Measurements from ENCODE around the gene RSPH1. TPM values are rescaled to one million over a fixed set of nuclear protein-coding genes. Genes with fewer than 3 reads are reported as not detected.

Gene RSPH1
- total RNA-seq, 1 experiment from 2014 or later, result 0.12 TPM

DNA sequence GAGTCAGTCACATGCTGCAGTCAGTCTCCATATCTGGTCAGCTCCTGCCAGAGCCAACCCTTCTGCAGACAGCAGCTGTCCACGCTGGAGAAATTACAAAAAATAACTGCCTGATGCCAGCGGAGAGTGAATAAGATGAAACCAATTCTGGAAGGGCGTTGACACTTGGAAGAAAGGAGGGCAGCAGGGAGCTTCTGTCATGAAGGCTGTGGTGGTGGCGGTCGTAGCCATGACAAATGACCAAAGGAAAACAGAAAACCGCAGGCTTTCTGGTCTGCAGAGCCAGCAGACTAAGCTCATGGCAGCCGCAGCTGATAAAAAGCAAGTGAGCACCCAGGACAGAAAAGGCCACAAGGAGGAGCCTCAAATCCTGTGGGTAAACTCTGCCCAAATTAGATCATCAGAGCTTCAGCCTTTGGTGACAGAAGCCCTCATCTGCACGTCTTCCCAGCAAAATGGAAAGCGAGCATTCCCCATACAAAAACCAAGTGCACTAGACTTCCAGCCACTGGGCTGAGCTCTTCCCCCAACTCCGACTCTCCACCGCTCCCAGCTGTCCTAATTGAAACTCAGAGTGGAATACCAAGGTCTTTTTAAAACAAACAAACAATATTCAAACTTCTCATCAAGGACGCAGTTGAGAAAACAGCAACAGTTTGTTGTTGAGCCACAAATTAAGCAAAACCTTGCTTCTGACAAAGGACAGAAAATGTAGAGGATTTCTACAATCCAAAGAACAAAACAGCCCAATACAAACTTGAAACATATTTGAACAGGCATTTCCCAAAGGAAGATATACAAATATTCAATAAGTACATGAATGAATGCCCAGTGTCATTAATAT, 28.7 kb downstream of the RSPH1 start:
- peak; percentile 74 for DNase-seq (ENCODE audit: low read depth)

GRCh38 chr21:42466700-42467099, 29.3 kb downstream of the RSPH1 start:
- DNase-seq (ENCODE audit: low read depth), result no peak

GRCh38 chr21:42465803-42466127, 30.3 kb downstream of the RSPH1 start:
- DNase-seq (ENCODE audit: low read depth), result no peak

DNA sequence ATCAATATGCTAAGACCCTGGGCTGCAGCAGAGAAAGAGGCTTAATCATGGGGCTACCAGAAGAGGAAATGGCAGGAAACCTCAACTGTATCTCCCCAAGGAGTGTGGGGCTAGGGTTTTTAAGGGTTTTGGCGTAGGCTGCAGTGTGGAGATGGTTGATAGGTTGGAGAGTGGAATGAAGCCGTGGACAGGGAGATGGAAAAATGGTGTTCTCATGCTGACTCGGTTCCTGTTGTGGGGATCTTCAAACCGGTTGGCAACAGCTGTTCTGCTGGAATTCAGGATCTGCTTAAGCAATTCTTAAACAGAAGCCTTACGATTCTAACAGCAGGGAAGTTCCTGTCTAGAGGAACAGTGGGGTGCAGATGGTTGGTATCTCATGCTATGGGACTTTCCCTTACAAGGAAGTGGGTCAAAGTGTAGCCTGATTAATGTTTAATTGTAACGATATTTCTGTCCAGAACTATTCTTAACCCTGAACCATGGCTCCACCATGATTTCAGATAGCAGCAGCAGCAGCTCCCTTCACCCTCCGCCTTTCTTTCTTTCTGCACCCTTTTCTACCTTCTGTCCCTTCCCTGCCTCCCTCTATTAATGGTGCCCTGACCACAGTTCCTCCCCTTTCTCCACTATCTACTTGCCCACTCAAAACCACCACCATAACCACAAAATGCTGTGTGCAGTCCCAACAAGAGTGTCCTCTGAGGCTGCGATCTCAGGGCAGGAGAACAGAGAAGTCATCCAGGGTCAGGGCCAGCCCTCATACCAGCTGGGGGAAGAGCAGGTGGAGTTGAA, 30.8 kb downstream of the RSPH1 start:
- no peak for DNase-seq (ENCODE audit: low read depth)

DNA sequence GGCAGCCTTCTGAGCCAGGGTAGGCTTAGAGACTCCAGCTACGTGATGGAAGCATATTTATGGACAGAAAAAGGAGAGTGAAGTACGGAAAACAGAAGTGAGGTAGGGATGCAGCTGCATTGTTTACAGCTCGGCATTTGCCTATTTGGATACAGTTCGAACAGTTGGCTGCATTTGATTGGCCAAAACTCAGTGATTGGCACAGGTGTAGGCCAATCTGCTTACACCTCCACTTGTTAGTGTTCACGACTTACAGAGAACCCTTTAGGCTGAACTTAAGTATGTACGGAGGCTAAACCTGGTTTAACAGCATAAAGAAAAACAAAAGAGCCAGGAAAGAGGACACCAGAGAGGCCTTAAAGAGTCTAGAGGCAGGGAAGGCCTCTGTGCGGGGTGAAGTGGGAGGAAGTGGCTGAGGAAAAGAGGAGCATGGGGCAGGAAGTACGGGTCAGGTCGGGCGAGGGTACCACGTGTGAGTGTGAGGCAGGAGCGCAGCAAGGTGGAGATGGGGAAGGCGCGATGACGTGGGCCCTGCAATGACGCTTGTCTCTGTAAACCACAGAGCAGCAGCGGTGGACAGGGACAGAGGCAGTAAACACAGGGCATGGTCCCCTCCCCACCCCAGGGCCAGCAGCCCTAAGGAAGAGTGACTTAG, 32.0 kb downstream of the RSPH1 start:
- peak; percentile 75 for DNase-seq (ENCODE audit: low read depth)

DNA sequence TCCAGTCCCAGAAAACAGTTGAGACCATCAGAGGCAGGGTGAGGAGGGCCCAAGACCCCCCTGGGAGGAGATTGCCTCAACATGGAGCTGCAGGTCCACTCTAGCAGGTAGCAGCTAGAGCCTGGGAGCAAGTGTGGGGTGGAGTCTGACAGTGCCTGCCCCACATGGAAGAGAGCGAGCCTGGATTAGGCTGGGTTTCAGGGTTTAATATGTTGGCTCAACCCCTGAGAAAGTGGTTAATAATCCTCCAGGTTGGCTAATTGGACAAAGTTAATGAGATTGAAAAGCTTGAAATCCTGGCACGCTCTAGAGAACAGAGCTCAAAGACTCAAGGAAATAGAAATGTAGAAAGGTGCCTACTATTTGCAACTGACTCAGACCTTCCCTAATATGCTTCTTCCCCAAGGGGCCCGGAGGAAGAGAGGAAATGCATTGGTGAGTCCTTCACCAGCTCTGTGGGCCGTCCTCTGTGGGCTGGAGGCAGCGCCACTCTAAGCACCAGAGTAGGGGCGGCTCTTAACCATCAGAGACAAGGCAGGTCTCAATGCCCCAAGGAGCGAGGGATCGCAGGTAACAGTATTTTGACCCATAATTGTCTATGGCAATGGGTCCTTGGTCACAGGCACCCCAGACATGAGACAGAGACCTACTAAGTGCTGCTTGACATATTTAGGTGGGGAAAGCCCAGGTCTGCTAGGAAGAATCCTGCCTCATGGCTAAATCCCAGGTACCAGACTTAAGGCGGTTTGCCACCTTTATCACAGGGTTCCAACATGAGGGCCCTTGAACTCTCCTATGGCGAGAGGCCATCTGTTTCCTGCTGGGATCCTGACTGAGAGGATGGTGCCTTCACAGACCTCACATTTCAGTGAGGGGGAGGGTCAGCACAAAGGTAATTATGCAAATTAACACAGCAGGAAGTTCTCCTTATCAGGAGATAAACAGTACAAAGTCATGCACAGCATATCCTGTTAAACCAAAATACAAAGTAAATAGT, 33.8 kb downstream of the RSPH1 start:
- DNase-seq (ENCODE audit: low read depth), result no peak

DNA sequence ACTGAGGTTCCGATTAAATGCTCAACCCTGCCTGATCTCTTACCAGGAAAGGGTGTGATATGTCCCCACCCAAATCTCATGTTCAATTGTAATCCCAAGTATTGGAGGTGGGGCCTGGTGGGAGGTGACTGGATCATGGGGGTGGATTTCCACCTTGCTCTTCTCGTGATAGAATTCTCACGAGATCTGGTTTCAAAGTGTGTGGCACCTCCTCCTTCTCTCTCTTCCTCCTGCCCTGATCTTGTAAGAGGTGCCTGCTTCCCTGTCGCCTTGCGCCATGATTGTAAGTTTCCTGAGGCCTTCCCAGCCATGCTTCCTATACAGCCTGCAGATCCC, 34.9 kb downstream of the RSPH1 start:
- no peak for DNase-seq (ENCODE audit: low read depth)

DNA sequence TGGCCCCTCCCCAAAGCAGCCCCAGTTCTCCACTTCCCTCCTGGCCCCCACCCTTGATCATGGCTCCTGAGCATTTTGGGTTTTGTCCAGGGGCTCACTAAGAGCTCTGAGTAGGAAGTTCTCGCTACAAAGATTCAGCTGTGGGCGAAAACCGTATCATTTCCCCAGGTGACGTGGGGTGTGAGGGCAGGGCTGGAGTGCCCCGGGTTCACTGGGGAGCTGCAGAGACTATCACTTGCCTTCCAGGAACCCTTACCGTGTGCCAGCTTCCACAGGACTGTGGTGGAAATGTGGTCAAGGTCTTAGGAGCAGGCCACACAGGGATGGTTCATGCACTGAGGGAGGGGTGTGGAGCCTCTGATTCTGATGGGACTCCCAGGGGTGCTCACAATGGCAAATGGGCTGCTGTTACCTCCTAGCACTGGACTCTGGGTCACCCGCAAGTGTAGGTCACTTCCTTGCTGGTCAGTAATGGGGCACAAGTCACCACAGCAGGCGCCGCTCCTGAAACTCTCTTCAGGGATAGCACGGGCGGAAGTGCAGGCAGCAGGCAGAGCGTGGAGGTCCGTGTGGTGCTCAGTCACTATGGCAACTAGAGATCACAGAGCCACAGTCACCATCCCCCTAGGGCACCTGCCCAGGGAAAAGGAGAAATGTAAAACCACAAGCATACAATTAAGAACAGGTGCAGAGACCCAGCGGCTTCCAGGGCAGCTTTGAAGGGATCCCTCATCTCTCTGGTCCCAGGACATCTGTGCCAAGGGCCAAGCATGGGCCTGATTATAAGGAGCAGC, 35.4 kb downstream of the RSPH1 start:
- DNase-seq (ENCODE audit: low read depth), result peak; percentile 8

- no peak for DNase-seq (ENCODE audit: low read depth)
Observed at GRCh38 chr21:42459546-42460215, 36.3 kb downstream of the RSPH1 start.

DNA sequence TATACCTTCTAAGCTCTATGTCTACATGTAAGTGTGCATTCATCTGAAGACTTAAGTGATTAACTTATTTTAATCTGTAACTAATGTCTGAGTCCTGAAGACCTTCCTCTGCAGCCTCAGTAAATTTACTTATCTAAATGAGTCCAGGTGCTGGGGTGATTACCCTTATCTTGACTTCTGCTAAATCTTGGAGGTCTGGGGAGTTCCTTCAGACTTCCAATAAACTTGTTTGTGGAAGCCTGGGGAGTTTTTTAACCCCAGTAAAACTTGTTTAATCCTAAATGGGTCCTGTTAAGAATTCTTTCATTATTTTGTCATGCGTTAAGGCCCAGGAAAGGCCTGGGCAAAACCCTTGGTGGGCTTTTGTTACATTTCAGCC, 37.0 kb downstream of the RSPH1 start:
- no peak for DNase-seq (ENCODE audit: low read depth)

GRCh38 chr21:42456457-42456856, 39.6 kb downstream of the RSPH1 start:
- no peak for DNase-seq (ENCODE audit: low read depth)

DNA sequence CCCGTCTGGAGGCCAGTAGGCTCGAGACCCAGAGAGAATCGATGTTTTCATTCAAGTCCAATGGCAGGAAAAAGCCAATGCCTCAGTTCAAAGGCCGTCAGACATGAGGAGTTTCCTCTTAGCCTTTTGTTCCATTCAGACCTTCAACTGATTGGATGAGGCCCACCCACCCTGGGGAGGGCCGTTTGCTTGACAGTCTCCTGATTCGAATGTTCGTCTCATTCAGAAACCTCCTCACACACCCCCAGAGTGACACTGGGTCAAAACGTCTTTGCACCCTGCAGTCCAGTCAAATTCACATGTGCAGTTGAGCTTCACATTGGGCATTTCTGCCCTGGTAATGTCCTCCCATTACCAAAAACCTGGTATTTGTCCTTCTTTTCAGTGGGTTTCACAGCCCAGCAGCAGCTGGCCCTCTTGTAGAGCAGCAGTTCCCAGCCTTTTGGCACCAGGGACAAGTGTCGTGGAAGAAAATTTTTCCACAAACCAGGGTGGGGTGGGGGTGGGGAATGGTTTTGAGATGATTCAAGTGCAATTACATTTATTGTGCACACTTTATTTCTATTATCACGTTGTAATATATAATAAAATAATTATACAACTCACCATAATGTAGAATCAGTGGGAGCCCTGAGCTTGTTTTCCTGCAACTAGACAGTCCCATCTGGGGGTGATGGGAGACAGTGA, 40.1 kb downstream of the RSPH1 start:
- no peak for DNase-seq (ENCODE audit: low read depth)

DNA sequence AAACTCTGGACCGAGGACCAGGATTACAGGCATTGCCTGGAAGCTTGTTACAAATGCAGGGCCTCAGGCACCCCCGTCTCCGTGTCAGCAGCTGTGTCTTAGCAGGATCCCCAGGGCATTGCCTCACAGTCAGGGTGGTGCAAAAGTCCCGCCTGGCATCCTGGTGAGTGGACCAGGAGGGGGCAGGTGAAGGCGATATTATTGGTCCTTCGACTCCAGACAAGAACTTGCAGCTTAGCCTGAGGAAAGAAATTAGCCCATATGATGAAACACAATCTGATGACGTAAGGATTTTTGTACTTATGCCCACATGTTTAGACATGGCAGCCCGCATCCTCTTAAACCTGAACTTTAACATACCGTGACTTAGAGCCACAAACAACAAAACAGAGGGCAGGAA, 40.8 kb downstream of the RSPH1 start:
- DNase-seq (ENCODE audit: low read depth), result no peak

DNA sequence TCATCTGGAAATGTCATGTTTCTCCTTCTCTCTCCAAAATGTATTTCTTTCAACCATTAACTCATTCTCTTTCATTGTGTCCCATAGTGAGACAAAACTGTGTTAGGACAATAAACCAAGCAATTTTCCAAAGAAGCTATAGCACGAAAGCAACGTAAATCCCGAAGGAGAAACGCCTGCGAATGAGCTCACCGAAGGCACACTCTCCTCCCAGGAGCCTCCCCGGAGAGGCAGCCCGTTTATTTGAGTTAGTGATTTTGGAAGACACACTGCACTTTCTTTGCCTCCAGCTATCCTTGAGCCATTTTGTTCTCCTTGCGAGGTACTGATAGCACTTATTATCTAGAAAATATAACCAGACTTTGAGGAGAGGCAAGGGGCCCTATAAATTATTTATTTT, 41.2 kb downstream of the RSPH1 start:
- no peak for DNase-seq (ENCODE audit: low read depth)

DNA sequence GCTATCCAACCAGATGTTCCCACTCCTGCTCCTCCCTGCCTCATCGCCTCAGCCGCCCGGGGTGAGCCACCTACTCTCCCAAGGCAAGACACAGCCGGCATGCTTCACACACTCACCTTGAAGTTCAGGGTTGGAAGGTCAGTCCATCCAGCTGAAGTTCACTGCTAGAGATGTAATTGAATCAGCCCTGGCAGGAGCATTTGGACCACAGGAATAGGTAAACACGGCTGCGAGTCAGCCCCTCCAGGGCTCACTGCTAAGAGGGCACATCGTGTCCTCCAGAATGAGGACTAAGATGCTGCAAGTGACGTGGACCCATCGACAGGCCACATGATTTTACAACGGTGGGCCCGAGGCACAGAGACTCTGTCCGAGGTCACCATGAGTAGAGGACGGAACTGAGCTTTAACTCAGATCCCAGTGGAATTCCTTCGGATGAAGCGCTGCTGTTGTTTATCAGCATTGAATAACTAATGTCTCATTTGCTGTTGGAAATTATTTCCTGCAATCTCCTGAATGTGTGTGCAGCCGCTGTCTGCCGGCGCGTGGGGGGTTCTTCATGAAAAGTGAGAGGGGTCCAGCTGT, 41.9 kb downstream of the RSPH1 start:
- no peak for DNase-seq (ENCODE audit: low read depth)

- DNase-seq (ENCODE audit: low read depth), result no peak
Observed at GRCh38 chr21:42453224-42453985, 42.6 kb downstream of the RSPH1 start.

DNA sequence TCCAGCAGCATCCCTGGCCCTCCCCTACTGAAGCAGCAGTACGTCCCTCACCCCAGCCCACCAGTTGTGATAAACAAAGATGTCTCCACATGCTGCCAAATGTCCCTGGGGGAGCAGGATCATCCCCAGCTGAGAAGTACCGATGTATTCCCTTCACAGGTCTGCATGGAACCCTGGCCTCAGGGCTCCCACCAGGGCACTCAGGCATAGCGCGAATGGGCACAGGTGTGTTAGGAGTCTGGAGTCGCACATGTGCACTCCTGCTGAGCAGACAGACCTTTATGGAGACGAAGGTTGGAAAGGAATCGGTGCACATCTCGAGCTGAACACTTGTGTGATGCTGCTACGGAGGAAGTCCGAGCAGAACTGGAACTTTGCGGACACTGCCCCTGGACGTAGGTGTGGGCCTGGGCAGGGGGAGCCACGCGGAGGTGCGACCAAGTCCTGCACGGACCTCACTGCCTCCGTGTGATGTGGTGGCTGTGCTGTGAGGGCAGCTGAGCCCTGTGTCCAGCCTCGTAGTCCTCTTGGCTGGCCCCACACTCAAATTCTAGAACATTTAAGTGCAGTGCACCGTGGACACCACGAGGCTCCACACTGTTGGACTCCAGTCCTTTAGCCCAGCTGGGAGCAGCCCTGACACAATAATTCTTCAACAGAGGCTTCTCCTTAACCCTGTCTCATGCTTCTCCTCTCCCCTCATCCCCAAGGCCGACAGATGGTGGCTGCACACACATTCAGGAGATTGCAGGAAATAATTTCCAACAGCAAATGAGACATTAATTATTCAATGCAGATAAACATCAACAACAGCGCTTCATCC, 43.4 kb downstream of the RSPH1 start:
- DNase-seq (ENCODE audit: low read depth), result no peak

DNA sequence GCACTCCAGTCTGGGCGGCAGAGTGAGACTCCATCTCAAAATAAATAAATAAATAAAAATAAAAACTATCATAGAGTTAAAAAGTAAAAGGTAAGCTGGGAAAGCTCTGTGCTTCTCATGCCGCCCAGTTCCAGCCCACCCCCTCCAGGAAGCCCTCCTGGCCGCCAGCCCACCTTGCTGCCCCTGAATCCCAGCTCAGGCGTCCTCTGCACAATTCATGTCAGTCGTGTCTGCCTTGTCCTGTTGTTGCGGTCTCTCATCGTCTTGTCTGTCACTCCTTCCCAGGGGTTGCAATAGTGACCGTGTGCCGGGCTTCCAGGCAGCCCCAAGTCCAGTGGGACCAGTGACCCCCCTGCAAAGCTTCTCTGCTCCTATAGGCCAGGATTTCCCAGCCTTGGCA, 44.1 kb downstream of the RSPH1 start:
- no peak for DNase-seq (ENCODE audit: low read depth)
